HEK293 (cell line): ENCODE data around the gene CLK4.

ENCODE experiments used
- MYNN ChIP-seq: fragments of 450-650 bp; formaldehyde crosslinking; IDR thresholded peaks from 2 replicates; pipeline ENCODE4 v1.5.1; 2016; ENCODE audit warnings: missing biosample characterization, missing genetic modification characterization, borderline replicate concordance
- PRDM1 ChIP-seq: fragments of 450-650 bp; formaldehyde crosslinking; IDR thresholded peaks from 2 replicates; pipeline ENCODE4; 2016; ENCODE audit warnings: missing biosample characterization, missing genetic modification characterization
- SCRT1 ChIP-seq: fragments of 450-650 bp; formaldehyde crosslinking; IDR thresholded peaks from 2 replicates; pipeline ENCODE4 v1.5.1; 2016; ENCODE audit warnings: missing biosample characterization, missing genetic modification characterization, borderline replicate concordance
- SP3 ChIP-seq: fragments of 450-650 bp; formaldehyde crosslinking; IDR thresholded peaks from 2 replicates; pipeline ENCODE4 v1.5.1; 2016; ENCODE audit warnings: missing biosample characterization, missing genetic modification characterization
- SP7 ChIP-seq: fragments of 450-650 bp; formaldehyde crosslinking; IDR thresholded peaks from 2 replicates; pipeline ENCODE4 v1.5.1; 2016; ENCODE audit warnings: missing biosample characterization, missing genetic modification characterization
- ZBTB1 ChIP-seq: fragments of 450-650 bp; formaldehyde crosslinking; IDR thresholded peaks from 2 replicates; pipeline ENCODE4 v1.5.1; 2016; ENCODE audit warnings: missing biosample characterization, missing genetic modification characterization
- ZBTB44 ChIP-seq: fragments of 450-650 bp; IDR thresholded peaks from 2 replicates; pipeline ENCODE4 v1.5.1; 2018; ENCODE audit warnings: missing biosample characterization, mild to moderate bottlenecking, missing genetic modification characterization
- ZBTB8A ChIP-seq: fragments of 450-650 bp; formaldehyde crosslinking; IDR thresholded peaks from 2 replicates; pipeline ENCODE4 v1.5.1; 2016; ENCODE audit warnings: missing biosample characterization, missing genetic modification characterization
- ZEB2 ChIP-seq: fragments of 450-650 bp; formaldehyde crosslinking; IDR thresholded peaks from 2 replicates; pipeline ENCODE4 v1.5.1; 2016; ENCODE audit warnings: missing biosample characterization, missing genetic modification characterization
- ZFP3 ChIP-seq: fragments of 450-650 bp; formaldehyde crosslinking; IDR thresholded peaks from 2 replicates; pipeline ENCODE4 v1.5.1; 2016; ENCODE audit warnings: low read depth, missing biosample characterization, missing genetic modification characterization
- ZNF10 ChIP-seq: fragments of 450-650 bp; formaldehyde crosslinking; IDR thresholded peaks from 2 replicates; pipeline ENCODE4 v1.5.1; 2017; ENCODE audit warnings: missing biosample characterization, missing genetic modification characterization
- ZNF132 ChIP-seq: fragments of 450-650 bp; formaldehyde crosslinking; IDR thresholded peaks from 2 replicates; pipeline ENCODE4 v1.5.1; 2017; ENCODE audit warnings: missing biosample characterization, missing genetic modification characterization, borderline replicate concordance
- ZNF16 ChIP-seq: fragments of 450-650 bp; formaldehyde crosslinking; IDR thresholded peaks from 2 replicates; pipeline ENCODE4 v1.5.1; 2016; ENCODE audit warnings: low read depth, missing biosample characterization, missing genetic modification characterization
- ZNF184 ChIP-seq: fragments of 450-650 bp; IDR thresholded peaks from 2 replicates; pipeline ENCODE4 v1.5.1; 2018; ENCODE audit warnings: missing biosample characterization, mild to moderate bottlenecking, missing genetic modification characterization
- ZNF2 ChIP-seq: fragments of 450-650 bp; formaldehyde crosslinking; IDR thresholded peaks from 2 replicates; pipeline ENCODE4 v1.5.1; 2016; ENCODE audit warnings: missing biosample characterization, missing genetic modification characterization
- ZNF221 ChIP-seq: fragments of 450-650 bp; formaldehyde crosslinking; IDR thresholded peaks from 2 replicates; pipeline ENCODE4 v1.5.1; 2017; ENCODE audit warnings: missing biosample characterization, missing genetic modification characterization, borderline replicate concordance
- ZNF23 ChIP-seq: fragments of 450-650 bp; formaldehyde crosslinking; IDR thresholded peaks from 2 replicates; pipeline ENCODE4 v1.5.1; 2016; ENCODE audit warnings: missing biosample characterization, missing genetic modification characterization, borderline replicate concordance
- ZNF324 ChIP-seq: fragments of 450-650 bp; formaldehyde crosslinking; IDR thresholded peaks from 2 replicates; pipeline ENCODE4 v1.5.1; 2016; ENCODE audit warnings: missing biosample characterization, missing genetic modification characterization
- ZNF335 ChIP-seq: fragments of 450-650 bp; formaldehyde crosslinking; conservative IDR thresholded peaks from 2 replicates; pipeline ENCODE4 v1.5.1; 2016; ENCODE audit warnings: missing biosample characterization, missing genetic modification characterization
- ZNF394 ChIP-seq: fragments of 450-650 bp; formaldehyde crosslinking; IDR thresholded peaks from 2 replicates; pipeline ENCODE4 v1.5.1; 2016; ENCODE audit warnings: missing biosample characterization, missing genetic modification characterization, mild to moderate bottlenecking, moderate library complexity, borderline replicate concordance
- ZNF404 ChIP-seq: fragments of 450-650 bp; formaldehyde crosslinking; IDR thresholded peaks from 2 replicates; pipeline ENCODE4 v1.5.1; 2017; ENCODE audit warnings: missing biosample characterization, missing genetic modification characterization
- ZNF48 ChIP-seq: fragments of 450-650 bp; formaldehyde crosslinking; IDR thresholded peaks from 2 replicates; pipeline ENCODE4 v1.5.1; 2016; ENCODE audit warnings: missing biosample characterization, missing genetic modification characterization
- ZNF521 ChIP-seq: fragments of 450-650 bp; formaldehyde crosslinking; IDR thresholded peaks from 2 replicates; pipeline ENCODE4 v1.5.1; 2017; ENCODE audit warnings: missing biosample characterization, mild to moderate bottlenecking, missing genetic modification characterization
- ZNF585B ChIP-seq: fragments of 450-650 bp; formaldehyde crosslinking; IDR thresholded peaks from 2 replicates; pipeline ENCODE4 v1.5.1; 2016; ENCODE audit warnings: missing biosample characterization, missing genetic modification characterization
- ZNF624 ChIP-seq: fragments of 450-650 bp; formaldehyde crosslinking; IDR thresholded peaks from 2 replicates; pipeline ENCODE4 v1.5.1; 2017; ENCODE audit warnings: missing biosample characterization, missing genetic modification characterization
- ZNF629 ChIP-seq: fragments of 450-650 bp; formaldehyde crosslinking; IDR thresholded peaks from 2 replicates; pipeline ENCODE4 v1.5.1; 2017; ENCODE audit warnings: missing biosample characterization, missing genetic modification characterization
- ZNF677 ChIP-seq: fragments of 450-650 bp; IDR thresholded peaks from 2 replicates; pipeline ENCODE4 v1.5.0; 2018; ENCODE audit warnings: missing biosample characterization, mild to moderate bottlenecking, missing genetic modification characterization, moderate library complexity
- ZNF707 ChIP-seq: fragments of 450-650 bp; formaldehyde crosslinking; IDR thresholded peaks from 2 replicates; pipeline ENCODE4 v1.5.1; 2016; ENCODE audit warnings: missing biosample characterization, missing genetic modification characterization
- ZNF768 ChIP-seq: fragments of 450-650 bp; formaldehyde crosslinking; IDR thresholded peaks from 2 replicates; pipeline ENCODE4 v1.5.1; 2018; ENCODE audit warnings: missing biosample characterization, mild to moderate bottlenecking, missing genetic modification characterization
- ZNF785 ChIP-seq: fragments of 450-650 bp; formaldehyde crosslinking; IDR thresholded peaks from 2 replicates; pipeline ENCODE4 v1.5.1; 2016; ENCODE audit warnings: missing biosample characterization, missing genetic modification characterization
- ZNF843 ChIP-seq: fragments of 450-650 bp; formaldehyde crosslinking; IDR thresholded peaks from 2 replicates; pipeline ENCODE4 v1.5.1; 2016; ENCODE audit warnings: missing biosample characterization, missing genetic modification characterization
- ZSCAN30 ChIP-seq: fragments of 450-650 bp; IDR thresholded peaks from 2 replicates; pipeline ENCODE4 v1.5.1; 2018; ENCODE audit warnings: missing biosample characterization, mild to moderate bottlenecking, missing genetic modification characterization, moderate library complexity
- TF ChIP-seq, protein P1 (sequence below): fragments of 450-650 bp; formaldehyde crosslinking; IDR thresholded peaks from 2 replicates; pipeline ENCODE4 v1.5.1; 2017; ENCODE audit warnings: missing biosample characterization, missing genetic modification characterization
- TF ChIP-seq, protein P2 (sequence below): fragments of 450-650 bp; formaldehyde crosslinking; IDR thresholded peaks from 2 replicates; pipeline ENCODE4 v1.5.1; 2016; ENCODE audit warnings: missing biosample characterization, missing genetic modification characterization
- TF ChIP-seq, protein P3 (sequence below): fragments of 450-650 bp; formaldehyde crosslinking; IDR thresholded peaks from 2 replicates; pipeline ENCODE4 v1.5.1; 2017; ENCODE audit warnings: missing biosample characterization, mild to moderate bottlenecking, missing genetic modification characterization, moderate library complexity

CLK4 gene

GRCh38 chr5:178626484-178627258 is at the start of gene CLK4 (continued):
- TF ChIP-seq ZNF335 (tag by site-specific recombination) (peak; percentile 97), ZEB2 (peak; percentile 53; the same call in 1 of the 2 replicates), ZNF707 (peak; percentile 35; the same call in 1 of the 2 replicates), ZNF324 (tag by site-specific recombination) (peak; percentile 83), SCRT1 (no peak), ZNF624 (no peak), ZNF677 (tag by site-specific recombination) (no peak), SP3 (tag by site-specific recombination) (0 out of 2 replicates have a peak, but pooled peaks have one; percentile 11), ZNF23 (tag by site-specific recombination) (no peak), ZNF843 (tag by site-specific recombination) (peak; percentile 45; the same call in 1 of the 2 replicates), ZNF768 (no peak), PRDM1 (tag by site-specific recombination) (no peak), ZNF10 (no peak; the same call in 1 of the 2 replicates), ZBTB1 (tag by site-specific recombination) (0 out of 2 replicates have a peak, but pooled peaks have one; percentile 36), ZNF132 (tag by site-specific recombination) (no peak), ZSCAN30 (tag by site-specific recombination) (peak; percentile 73), ZNF629 (tag by site-specific recombination) (peak; percentile 88), ZNF221 (tag by site-specific recombination) (no peak), ZBTB44 (tag by site-specific recombination) (no peak), ZFP3 (tag by site-specific recombination) (no peak), ZNF16 (no peak), ZBTB8A (tag by site-specific recombination) (peak; percentile 60), ZNF2 (tag by site-specific recombination) (peak; percentile 84), MYNN (no peak), ZNF184 (tag by site-specific recombination) (no peak), ZNF521 (no peak), ZNF404 (tag by site-specific recombination) (no peak), ZNF585B (tag by site-specific recombination) (no peak), ZNF394 (tag by site-specific recombination) (no peak), SP7 (peak; percentile 74), ZNF785 (tag by site-specific recombination) (no peak; the same call in 1 of the 2 replicates), ZNF48 (no peak)
- TF ChIP-seq, protein P1, sequence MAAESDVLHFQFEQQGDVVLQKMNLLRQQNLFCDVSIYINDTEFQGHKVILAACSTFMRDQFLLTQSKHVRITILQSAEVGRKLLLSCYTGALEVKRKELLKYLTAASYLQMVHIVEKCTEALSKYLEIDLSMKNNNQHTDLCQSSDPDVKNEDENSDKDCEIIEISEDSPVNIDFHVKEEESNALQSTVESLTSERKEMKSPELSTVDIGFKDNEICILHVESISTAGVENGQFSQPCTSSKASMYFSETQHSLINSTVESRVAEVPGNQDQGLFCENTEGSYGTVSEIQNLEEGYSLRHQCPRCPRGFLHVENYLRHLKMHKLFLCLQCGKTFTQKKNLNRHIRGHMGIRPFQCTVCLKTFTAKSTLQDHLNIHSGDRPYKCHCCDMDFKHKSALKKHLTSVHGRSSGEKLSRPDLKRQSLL (tag by site-specific recombination) = peak; percentile 44; the same call in 1 of the 2 replicates
- TF ChIP-seq, protein P2, sequence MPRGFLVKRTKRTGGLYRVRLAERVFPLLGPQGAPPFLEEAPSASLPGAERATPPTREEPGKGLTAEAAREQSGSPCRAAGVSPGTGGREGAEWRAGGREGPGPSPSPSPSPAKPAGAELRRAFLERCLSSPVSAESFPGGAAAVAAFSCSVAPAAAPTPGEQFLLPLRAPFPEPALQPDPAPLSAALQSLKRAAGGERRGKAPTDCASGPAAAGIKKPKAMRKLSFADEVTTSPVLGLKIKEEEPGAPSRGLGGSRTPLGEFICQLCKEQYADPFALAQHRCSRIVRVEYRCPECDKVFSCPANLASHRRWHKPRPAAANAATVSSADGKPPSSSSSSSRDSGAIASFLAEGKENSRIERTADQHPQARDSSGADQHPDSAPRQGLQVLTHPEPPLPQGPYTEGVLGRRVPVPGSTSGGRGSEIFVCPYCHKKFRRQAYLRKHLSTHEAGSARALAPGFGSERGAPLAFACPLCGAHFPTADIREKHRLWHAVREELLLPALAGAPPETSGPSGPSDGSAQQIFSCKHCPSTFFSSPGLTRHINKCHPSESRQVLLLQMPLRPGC (tag by site-specific recombination) = peak; percentile 99
- TF ChIP-seq, protein P3, sequence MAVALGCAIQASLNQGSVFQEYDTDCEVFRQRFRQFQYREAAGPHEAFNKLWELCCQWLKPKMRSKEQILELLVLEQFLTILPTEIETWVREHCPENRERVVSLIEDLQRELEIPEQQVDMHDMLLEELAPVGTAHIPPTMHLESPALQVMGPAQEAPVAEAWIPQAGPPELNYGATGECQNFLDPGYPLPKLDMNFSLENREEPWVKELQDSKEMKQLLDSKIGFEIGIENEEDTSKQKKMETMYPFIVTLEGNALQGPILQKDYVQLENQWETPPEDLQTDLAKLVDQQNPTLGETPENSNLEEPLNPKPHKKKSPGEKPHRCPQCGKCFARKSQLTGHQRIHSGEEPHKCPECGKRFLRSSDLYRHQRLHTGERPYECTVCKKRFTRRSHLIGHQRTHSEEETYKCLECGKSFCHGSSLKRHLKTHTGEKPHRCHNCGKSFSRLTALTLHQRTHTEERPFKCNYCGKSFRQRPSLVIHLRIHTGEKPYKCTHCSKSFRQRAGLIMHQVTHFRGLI (tag by site-specific recombination) = no peak
